Measurements from ENCODE around the gene GLS. TPM values are rescaled to one million over a fixed set of nuclear protein-coding genes. Genes with fewer than 3 reads are reported as not detected.
A peak's percentile ranks its signal among the peaks of the same experiment; 100 is the strongest.

GLS gene
- total and polyA plus RNA-seq, 2 of the 13 experiments (the other 11 are each of a cell fraction or from before 2014, with no cell fraction given) = 78.6 to 183 TPM

DNA sequence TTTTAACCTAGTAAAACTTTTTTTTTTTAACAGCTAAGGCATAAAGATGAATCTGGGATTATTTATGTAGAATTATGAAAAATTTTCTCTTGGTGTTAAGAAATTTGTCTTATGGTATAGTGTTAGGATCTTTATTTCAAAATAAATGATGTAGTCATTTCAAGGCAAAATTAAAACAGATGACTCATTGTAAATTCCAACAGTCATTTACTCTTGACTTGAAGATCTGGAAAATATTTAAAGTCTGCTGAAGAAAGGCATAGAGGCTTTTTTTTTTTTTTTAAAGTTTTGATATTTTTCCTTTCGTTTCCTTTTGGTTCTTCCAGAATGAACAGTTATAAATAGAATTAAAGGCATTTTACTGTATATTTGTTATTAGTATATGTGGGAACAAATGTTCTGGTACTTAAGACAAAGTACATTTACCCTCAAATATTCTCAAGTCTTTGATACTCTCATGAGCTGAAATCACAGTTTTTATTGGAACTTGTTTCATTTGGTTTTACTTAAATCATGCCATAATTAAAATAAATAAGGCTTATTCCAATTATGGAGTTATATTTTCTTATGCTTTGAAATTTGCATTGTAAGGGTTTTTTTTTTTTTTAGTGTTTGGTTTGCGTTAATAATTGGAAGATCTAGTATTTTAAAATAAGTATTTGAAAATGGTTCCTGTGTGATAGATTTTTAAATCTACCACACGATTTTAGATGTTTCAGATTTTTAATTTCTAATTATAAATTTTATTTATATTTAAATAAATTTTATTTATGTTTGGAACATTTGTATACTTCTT lies 29.9 kb downstream of the GLS start:
- H3K27ac ChIP-seq (ENCODE audit: extremely low read length, insufficient read depth, low read length) = no peak overlapping the region
- intact Hi-C loops (cut with micrococcal nuclease; ENCODE audit: unreplicated experiment) (no loop called here), in situ Hi-C loops (cut with HindIII; ENCODE audit: extremely low pct_ligation_motif_present, low pct_unique_long_range_greater_than_20kb) (no loop called here)
- POLR2A ChIA-PET = no interaction called here
- ATAC-seq = no peak
- H3K36me3 ChIP-seq (replicated peaks in 1 of 2; ENCODE audit: control insufficient read depth in 1 of 2, insufficient read depth in 2 of 2, low read length in 2 of 2) = peaks cover 8 to 28% of the 10 kb centered on the region in 2 experiments
- CTCF ChIA-PET (ENCODE audit: low intra/inter-chr PET ratio, low total read pairs) = no interaction called here
- H3K27me3 ChIP-seq (ENCODE audit: control insufficient read depth in 1 of 2, insufficient read depth in 2 of 2, low read length in 2 of 2) = no peaks in the 10 kb centered on the region
- no peak overlapping the region for H2AFZ ChIP-seq (ENCODE audit: low read length)
- no peaks in the 10 kb centered on the region for H3K79me2 ChIP-seq (ENCODE audit: insufficient read depth, low read length)
- FAIRE-seq = no peak
- no peaks in the 10 kb centered on the region for H4K20me1 ChIP-seq (ENCODE audit: insufficient read depth, low read length)
- 61% methylated on average over 3 of the region's 3 CpGs for WGBS (ENCODE audit: low lambda C conversion rate)
- TF ChIP-seq MAX (IDR thresholded peaks at IDR 0.05) = no peak
- peak; percentile 65 to 81 for TF ChIP-seq MAFK (conservative IDR thresholded peaks at IDR 0.05 in 1 of 2, IDR thresholded peaks at IDR 0.05 in 1 of 2; ENCODE audit: low read length in 2 of 2)
- TF ChIP-seq ZNF691 (CRISPR knock-in tag; IDR thresholded peaks at IDR 0.05; ENCODE audit: borderline replicate concordance, low read depth) = no peak
- TF ChIP-seq SAP130 (CRISPR knock-in tag; IDR thresholded peaks at IDR 0.05; ENCODE audit: low read depth) = no peak
- no peak for TF ChIP-seq ARID3A (IDR thresholded peaks at IDR 0.05; ENCODE audit: low read depth, low read length)
- TF ChIP-seq MAFF (IDR thresholded peaks at IDR 0.05; ENCODE audit: low read depth, low read length) = peak; percentile 57
- no peak for TF ChIP-seq ZNF616 (CRISPR knock-in tag; IDR thresholded peaks at IDR 0.05; ENCODE audit: low read depth)
- no peak for DNase-seq (ENCODE audit: low spot score)
- no TSS peak for BruUV-seq (replicated peaks)
- H3K4me2 ChIP-seq (ENCODE audit: low read depth, low read length) = no peak overlapping the region
- H3K4me1 ChIP-seq (ENCODE audit: insufficient read depth, low read length) = no peaks in the 10 kb centered on the region
- no peaks in the 10 kb centered on the region for H3K9me3 ChIP-seq (ENCODE audit: low read length)
- no peak overlapping the region for H3K4me3 ChIP-seq (replicated peaks in 1 of 3; ENCODE audit: insufficient read depth in 1 of 3, low read depth in 2 of 3, low read length in 3 of 3)
- no peak overlapping the region for H3K9ac ChIP-seq (ENCODE audit: insufficient read depth, low read depth, low read length)

Measured in HepG2 (cell line).